Stimulated activated CD8-positive, alpha-beta memory T cell treated with anti-CD3 and anti-CD28 coated beads, Interleukin-7, amount 100 ng/mL, for 24 hours (primary cell): ENCODE measurements around the gene SLC38A2.
"Not testable (repeated sequence)": the region's sequence is repeated elsewhere in the genome, so short reads cannot be mapped to it uniquely, and the experiment has no call there.

Experiments used
- DNase-seq: peaks from one replicate; pipeline ENCODE4 v3.0.0-alpha.2; 2020; ENCODE audit warnings: low read depth

Gene SLC38A2

GRCh38 chr12:46372544-46373300, at the start of gene SLC38A2:
Gene SLC38A2 (minus strand): TSS chr12:46372773. CDS start chr12:46371293, 1,480 bp downstream.
- DNase-seq = peak; percentile 95

DNA sequence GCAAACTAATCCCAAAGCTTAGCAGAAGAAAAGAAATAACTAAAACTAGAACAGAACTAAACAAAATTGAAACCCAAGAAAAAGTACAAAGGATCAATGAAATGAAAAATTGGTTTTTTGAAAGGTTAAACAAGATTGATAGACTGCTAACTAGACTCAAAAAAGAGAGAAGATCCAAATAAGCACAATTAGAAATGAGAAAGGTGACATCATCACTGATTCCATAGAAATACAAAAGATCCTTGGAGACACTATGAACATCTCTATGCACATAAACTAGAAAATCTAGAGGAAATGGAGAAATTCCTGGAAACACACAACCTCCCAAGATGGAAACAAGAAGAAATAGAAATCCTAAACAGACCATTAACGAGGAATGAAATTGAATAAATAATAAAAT, 47.1 kb upstream of the SLC38A2 start:
- no peak for DNase-seq

DNA sequence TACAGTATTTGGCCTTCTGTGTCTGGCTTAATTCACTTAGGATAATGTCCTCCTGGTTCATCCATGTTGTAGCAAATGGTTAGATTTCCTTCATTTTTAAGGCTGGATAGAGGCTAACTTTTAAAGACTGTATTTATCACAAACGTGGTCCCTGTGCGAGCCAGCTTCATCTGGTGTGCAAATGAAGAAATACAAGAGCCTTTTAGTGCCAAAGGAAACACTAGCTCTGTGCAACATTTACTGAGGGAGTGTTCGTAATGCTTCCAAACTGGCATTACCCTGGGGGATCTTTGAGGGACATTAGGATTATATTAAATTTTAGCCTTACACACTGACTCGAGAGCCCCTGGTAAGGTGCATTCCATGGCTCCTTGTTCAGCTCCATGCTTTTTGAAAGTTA, 43.0 kb upstream of the SLC38A2 start:
- no peak for DNase-seq

DNA sequence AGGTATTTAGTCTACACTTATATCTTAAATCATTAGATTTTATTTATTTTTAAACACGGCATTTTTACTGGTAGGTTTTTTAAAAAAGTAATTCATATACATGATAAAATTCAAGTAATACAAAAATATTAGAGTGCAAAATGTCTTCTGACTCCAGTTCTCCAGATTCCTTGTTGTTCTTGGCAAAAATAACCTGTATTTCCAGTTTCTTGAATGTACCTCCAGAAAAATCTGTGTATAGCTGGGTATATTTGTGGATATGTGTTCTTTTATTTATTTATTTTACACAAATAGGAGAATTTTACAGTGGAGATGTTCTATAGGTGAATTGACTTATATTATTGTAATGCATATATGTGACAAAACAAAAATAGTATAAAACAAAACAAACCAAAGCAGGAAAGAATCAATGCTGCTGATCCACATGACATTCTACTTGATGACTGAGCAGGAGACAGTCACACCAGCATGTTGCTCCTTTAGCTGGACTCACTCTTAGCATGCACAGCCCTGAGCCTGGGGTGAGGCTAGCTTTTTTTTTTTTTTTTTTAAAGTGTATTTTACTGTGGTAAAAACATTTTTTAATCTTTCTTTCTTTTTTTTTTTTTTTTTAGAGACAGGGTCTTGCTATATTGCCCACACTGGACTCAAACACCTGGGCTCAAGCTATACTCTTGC, 42.2 kb upstream of the SLC38A2 start:
- DNase-seq = no peak

GRCh38 chr12:46413368-46413767, 40.8 kb upstream of the SLC38A2 start:
- DNase-seq = no peak

- no peak for DNase-seq
These were observed 40.3 kb upstream of the SLC38A2 start for GRCh38 chr12:46412857-46413256.

- no peak for DNase-seq
These were observed 37.9 kb upstream of the SLC38A2 start for GRCh38 chr12:46410495-46410894.

DNA sequence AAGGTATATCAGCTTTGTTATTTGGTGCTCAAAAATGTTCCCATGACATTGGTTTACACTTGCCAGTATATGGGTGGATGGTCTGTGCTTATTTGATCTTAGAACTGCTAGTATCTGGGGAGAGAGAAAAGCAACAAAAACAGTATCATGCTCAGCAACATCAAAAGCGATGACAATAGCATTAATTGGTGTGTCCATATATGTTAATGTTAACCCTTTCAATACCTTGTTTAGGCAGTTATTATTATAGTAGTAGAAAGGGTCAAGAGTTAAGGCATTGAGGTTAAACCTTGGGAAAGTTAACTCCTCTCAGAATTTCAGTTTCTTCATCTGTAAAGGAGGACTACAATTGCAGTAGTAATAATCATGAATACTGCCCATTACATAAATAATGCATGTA, 37.4 kb upstream of the SLC38A2 start:
- DNase-seq = no peak

DNA sequence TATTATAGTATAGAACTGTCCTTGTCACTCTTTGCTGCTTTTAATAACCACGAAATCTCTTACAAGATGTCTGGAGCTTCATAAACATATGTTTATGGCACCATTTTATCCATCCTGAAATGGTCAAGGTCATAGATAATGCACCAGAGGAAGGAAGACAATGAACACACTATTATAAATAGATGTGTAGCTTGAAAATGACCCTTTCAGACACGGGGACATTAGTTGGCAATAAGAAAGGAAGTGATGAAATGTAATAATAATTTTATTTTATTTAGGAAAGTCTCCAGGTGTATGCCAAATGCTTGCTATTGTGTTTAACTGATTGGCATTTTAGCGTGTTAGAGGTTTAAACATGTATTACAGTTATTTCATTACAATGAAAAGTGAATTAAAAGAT, 36.8 kb upstream of the SLC38A2 start:
- DNase-seq = no peak

- no peak for DNase-seq
These were observed 35.9 kb upstream of the SLC38A2 start for GRCh38 chr12:46408441-46408840.

DNA sequence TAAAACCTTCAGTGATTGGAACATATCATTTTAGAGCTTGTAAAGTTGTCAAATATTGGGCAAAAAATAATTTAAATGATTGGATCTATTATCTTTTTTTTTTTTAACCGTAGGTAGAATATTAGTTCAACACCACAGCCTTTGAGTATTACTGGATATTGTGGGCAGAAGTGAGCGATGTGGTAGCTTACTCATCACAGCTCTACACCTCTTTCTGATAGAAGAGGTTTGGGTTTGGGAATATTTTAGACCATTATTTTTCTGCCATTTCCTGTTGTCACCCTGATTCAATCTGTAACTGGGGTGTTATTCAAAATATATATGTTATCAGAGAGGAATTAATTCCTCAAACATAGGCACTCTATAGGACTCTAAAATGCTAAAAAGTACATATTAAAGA, 34.8 kb upstream of the SLC38A2 start:
- DNase-seq = no peak

DNA sequence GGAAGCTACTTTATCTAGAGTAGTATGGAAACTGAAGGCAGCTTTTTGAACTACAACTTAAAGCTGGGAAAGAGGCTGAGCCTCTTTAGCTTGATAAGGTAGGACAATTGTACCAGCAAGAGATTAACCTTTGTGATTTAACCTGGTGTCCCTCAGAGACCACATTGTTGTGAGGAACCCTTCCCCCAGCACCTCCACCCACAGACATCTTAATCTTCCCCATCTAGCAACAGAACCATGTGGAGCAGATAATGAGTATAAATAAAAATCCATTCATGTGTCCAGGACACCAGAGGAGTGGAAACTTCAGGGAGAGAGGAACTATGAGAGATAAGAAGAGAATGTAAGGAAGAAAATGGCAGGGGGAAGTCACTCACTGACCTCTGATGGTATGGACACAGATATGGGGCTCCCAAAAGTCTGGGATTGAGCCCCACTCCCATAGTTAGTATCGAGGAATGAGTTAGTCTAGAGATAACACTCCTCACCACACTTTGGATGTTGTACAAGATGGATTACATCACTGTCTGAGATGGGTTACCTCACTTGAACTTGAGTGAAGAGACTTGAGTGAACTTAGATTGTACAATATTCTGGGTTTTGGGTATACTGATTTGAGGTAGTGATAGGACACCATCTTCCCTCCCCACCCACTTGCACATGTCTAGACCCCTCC, 33.9 kb upstream of the SLC38A2 start:
- DNase-seq = no peak

DNA sequence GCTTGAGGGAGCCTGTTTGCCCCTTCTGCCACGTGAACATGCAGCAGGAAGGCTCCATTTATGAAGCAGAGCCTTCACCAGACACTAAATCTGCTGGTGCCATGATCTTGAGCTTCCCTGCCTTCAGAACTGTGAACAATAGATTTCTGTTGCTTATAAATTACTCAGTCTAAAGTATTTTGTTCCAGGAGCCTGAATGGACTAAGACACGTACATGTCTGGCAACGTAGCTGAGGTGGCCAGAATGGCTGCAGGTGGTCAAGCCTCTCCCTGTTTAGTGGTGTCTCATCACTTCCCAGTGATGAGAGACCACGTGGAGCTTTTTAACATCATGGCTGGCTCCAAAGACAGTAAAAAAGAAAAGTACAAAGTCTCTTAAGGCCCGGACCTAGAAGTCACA, 32.2 kb upstream of the SLC38A2 start:
- no peak for DNase-seq

- DNase-seq = no peak
These were observed 31.7 kb upstream of the SLC38A2 start for GRCh38 chr12:46404225-46404631.

GRCh38 chr12:46403719-46404070, 31.1 kb upstream of the SLC38A2 start:
- DNase-seq = no peak

DNA sequence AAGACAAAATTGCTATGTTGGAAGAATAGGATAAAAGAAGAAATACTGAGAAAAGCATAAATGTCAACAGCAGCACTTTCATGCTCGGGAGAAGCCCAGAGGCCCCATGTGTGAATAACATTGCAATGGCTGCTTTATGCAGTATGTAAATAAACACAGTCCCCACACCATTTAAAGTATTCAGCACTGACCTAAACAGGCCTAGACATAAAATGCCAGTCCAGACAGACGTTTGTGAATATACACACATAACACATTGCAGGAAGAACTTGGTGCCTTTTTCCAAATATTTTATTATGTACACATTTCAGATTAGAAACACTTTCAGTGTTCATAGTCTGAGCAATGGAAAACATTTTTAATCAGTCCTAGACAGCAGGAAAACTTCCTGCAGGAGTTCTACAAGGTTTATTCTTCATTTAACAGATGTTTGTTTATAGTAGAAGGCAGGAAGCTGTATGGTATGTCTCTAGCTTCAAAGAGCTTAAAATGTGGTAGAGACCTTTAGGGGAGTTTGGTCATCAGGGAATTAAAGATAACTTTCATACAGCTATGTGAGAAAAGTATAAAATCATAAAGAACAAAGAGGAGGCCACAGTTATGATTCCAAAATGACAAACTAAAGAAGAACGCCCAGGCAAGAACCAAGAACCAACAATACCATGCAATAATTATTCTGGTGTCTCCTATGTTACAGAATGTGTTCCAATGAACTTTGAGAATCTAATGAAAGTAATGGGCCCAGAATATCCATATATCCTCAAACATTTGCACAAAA, 30.6 kb upstream of the SLC38A2 start:
- no peak for DNase-seq

DNA sequence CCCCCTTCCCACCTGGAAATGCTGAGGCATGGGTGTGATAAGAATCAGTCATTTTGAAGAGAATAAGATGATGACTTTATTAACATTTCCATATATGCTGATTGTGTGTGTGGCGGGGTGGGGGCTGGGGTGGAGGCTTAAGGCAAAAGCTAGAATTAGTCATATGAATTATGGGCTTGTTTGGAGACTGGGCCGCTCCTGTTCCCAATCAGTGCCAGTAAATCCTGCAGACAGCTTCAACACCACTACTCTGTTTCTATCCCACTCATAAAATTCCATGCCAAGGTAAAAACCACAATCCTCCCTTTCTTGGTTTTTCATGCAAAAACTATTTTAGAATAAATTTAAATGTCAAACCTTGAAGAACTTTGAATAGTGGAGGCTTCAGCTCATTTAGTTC, 29.9 kb upstream of the SLC38A2 start:
- DNase-seq = no peak

- no peak for DNase-seq
These were observed 29.1 kb upstream of the SLC38A2 start for GRCh38 chr12:46401662-46402061.

DNA sequence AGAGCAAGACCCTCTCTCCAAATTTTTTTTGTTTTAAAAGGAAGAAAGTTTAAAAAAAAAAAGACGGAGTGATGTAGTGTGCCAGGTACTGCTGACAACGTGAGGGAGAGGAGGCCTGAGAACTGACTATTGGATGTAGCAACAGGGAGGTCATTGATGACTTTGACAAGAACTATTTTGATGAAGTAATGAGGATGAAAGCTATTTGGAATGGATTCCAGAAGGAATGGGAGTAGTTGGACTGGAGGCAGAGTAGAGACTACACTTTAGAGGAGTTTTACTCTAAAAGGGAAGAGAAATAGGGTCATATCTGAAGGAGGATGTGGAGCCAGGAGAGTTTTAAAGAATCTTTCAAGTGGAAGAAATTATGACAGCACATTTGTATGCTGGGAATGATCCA, 27.8 kb upstream of the SLC38A2 start:
- DNase-seq = no peak

DNA sequence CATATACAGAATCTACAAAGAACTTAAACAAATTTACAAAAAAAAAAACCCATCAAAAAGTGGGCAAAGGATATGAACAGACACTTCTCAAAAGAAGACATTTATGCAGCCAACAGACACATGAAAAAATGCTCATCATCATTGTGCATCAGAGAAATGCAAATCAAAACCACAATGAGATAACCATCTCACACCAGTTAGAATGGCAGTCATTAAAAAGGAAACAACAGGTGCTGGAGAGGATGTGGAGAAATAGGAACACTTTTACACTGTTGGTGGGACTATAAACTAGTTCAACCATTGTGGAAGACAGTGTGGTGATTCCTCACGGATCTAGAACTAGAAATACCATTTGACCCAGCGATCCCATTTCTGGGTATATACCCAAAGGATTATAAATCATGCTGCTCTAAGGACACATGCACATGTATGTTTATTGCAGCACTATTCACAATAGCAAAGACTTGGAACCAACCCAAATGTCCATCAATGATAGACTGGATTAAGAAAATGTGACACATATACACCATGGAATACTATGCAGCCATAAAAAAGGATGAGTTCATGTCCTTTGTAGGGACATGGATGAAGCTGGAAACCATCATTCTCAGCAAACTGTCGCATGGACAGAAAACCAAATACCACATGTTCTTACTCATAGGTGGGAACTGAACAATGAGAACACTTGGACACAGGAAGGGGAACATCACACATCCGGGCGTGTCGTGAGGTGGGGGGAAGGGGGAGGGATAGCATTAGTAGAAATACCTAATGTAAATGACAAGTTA, 27.1 kb upstream of the SLC38A2 start:
- DNase-seq = not testable (repeated sequence)

DNA sequence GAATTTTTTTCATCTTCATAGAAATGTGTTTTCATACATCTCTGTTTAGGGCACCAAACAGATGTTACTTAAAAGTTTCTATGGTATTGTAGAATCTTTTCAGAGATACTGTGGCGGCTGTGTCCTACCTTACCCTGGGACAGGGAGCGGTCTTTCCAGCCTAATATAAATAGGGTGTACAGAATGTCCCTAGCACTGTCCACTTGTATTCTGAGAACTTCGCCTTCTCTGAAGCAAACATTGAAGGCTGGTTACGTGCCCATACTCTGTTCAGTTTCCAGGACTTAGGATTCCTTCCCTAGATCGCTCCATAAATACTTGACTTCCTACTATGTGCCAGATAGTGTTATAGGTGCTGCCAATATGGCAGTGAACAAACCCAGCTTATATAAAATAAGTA, 24.3 kb upstream of the SLC38A2 start:
- DNase-seq = no peak

DNA sequence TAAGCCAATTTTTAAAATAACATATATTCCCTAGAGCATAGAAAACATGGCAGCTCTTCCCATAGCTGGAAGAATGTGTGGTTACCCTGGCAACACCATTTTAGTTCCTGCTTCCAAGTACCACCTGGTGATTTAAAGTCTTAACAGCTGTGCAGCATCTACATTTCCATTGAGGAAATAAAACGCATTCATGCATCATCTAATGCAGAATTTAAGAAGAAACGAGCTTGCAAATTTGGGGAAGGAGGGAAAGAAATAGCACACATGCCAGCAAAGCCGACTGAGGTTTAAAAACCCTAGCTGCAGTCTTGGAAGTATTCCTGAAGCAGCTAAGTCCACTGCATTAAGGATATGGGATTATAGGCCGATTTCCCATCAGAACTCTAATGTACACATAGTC, 22.8 kb upstream of the SLC38A2 start:
- no peak for DNase-seq
